Activated B cell treated with CpG ODN at 0.5 μM for 24 hours (primary cell): Measurements from ENCODE around the gene ANAPC7. TPM values are rescaled to one million over a fixed set of nuclear protein-coding genes. Genes with fewer than 3 reads are reported as not detected.
"Not testable (repeated sequence)": the region's sequence is repeated elsewhere in the genome, so short reads cannot be mapped to it uniquely, and the experiment has no call there.

Source experiments
- ATAC-seq: fragments of 200-7000 bp; cut with Tn5 transposase; one replicate; pipeline ENCODE4 v1.10.0; 2021; ENCODE audit warnings: low read depth, mild to moderate bottlenecking, moderate library complexity
- CTCF ChIA-PET: fragments of 350-600 bp; sonication (Branson Sonifier 250); formaldehyde crosslinking; loops from one replicate; lab custom pipeline; 2021; ENCODE audit warnings: antibody characterized with exemption; lab: Charles Lee
- POLR2A ChIA-PET: fragments of 350-600 bp; sonication (Branson Sonifier 250); formaldehyde crosslinking; loops from one replicate; lab custom pipeline; 2021; ENCODE audit warnings: antibody characterized with exemption; lab: Charles Lee
- DNase-seq: peaks from one replicate; pipeline ENCODE4 v3.0.0; 2022
- H3K27ac Mint-ChIP-seq: one replicate; pipeline ENCODE4 v1.8.0; 2020; ENCODE audit warnings: mixed read lengths
- H3K27me3 Mint-ChIP-seq: one replicate; pipeline ENCODE4 v1.8.0; 2021; ENCODE audit warnings: mixed read lengths
- H3K36me3 Mint-ChIP-seq: one replicate; pipeline ENCODE4 v1.8.0; 2021; ENCODE audit warnings: low read depth, mixed read lengths
- H3K4me1 Mint-ChIP-seq: one replicate; pipeline ENCODE4 v1.8.0; 2021; ENCODE audit warnings: mixed read lengths
- H3K4me3 Mint-ChIP-seq: one replicate; pipeline ENCODE4 v1.8.0; 2020; ENCODE audit warnings: mild to moderate bottlenecking, mixed read lengths
- H3K9me3 Mint-ChIP-seq: one replicate; pipeline ENCODE4 v1.8.0; 2020; ENCODE audit warnings: mixed read lengths
- intact Hi-C: fragments of 100-400 bp; cut with micrococcal nuclease; formaldehyde crosslinking; loops from one replicate; pipeline ENCODE4 v1.15.1; 2024
- total RNA-seq: library from RNA; stranded (reverse); gene quantifications from 2 replicates; pipeline ENCODE4 v1.2.3, GENCODE V29; 2022
- TF ChIP-seq, protein P1 (sequence below): fragments of 200-600 bp; IDR thresholded peaks from one replicate; pipeline ENCODE4 v1.8.0; 2022; ENCODE audit warnings: antibody characterized with exemption, mild to moderate bottlenecking

Gene ANAPC7
- total RNA-seq, 1 donor from 2014 or later = 76.2 TPM

GRCh38 chr12:110421701-110422100 is 18.2 kb upstream of the ANAPC7 start:
- intact Hi-C loops = no loop called here
- ChIA-PET POLR2A (interaction anchor here (0.5 to 1.2 kb wide), 2 partner anchors 10 to 499 kb away, joined by 3 to 4 read pairs; no protein-coding TSS in a partner anchor), CTCF (no interaction called here)
- DNase-seq (no peak), ATAC-seq (no peak)
- Mint-ChIP-seq H3K9me3 (no peaks in the 10 kb centered on the region), H3K36me3 (no peaks in the 10 kb centered on the region), H3K27ac (no peak overlapping the region), H3K27me3 (no peaks in the 10 kb centered on the region), H3K4me1 (peaks cover 13% of the 10 kb centered on the region), H3K4me3 (no peak overlapping the region)
- TF ChIP-seq, protein P1, sequence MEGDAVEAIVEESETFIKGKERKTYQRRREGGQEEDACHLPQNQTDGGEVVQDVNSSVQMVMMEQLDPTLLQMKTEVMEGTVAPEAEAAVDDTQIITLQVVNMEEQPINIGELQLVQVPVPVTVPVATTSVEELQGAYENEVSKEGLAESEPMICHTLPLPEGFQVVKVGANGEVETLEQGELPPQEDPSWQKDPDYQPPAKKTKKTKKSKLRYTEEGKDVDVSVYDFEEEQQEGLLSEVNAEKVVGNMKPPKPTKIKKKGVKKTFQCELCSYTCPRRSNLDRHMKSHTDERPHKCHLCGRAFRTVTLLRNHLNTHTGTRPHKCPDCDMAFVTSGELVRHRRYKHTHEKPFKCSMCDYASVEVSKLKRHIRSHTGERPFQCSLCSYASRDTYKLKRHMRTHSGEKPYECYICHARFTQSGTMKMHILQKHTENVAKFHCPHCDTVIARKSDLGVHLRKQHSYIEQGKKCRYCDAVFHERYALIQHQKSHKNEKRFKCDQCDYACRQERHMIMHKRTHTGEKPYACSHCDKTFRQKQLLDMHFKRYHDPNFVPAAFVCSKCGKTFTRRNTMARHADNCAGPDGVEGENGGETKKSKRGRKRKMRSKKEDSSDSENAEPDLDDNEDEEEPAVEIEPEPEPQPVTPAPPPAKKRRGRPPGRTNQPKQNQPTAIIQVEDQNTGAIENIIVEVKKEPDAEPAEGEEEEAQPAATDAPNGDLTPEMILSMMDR = no peak

DNA sequence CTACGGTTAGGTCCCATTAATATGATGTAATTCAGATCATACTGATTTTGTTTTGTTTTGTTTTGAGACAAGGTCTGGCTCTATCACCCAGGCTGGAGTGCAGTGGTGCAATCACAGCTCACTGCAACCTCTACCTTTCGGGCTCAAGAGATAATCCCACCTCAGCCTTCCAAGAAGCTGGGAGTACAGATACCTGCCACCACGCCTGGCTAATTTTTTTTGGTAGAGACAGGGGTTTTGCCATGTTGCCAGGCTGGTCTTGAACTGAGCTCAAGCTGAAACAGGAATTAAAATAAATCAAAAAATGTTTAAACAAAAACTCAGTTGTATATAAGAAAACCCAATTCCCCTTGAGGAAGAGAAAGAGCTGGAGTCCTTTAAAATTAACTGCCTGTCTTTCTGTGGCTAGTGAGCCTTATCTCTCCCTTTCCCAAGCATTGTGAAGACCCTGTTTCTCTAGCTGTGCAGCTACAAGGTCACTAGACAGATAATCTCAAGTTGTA is 17.7 kb upstream of the ANAPC7 start:
- intact Hi-C loops = no loop called here
- Mint-ChIP-seq H3K27me3 (no peaks in the 10 kb centered on the region), H3K4me3 (no peak overlapping the region), H3K9me3 (no peaks in the 10 kb centered on the region), H3K36me3 (no peaks in the 10 kb centered on the region), H3K27ac (no peak overlapping the region), H3K4me1 (peaks cover 13% of the 10 kb centered on the region)
- ATAC-seq = no peak
- ChIA-PET CTCF (interaction anchor here (0.6 kb wide), 1 partner anchor 10 kb away, joined by 3 read pairs; no protein-coding TSS in a partner anchor), POLR2A (interaction anchor here (1.2 kb wide), 1 partner anchor 10 kb away, joined by 4 read pairs; no protein-coding TSS in a partner anchor)
- TF ChIP-seq, protein P1 = no peak
- DNase-seq = no peak

DNA sequence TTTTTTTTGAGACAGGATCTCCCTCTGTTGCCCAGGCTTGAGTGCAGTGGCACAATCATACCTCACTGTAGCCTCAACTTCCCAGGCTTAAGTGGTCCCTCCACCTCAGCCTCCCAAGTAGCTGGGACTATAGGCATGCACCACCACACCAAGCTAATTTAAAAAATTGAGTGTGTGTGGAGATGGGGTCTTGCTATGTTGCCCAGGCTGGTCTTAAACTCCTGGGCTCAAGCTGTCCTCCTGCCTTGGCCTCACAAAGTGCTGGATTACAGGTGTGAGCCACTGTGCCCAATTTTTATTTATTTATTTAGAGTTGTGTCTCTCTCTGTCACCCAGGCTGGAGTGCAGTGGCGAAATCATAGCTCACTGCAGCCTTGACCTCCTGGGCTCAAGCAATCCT is 17.1 kb upstream of the ANAPC7 start:
- H3K27me3 Mint-ChIP-seq, CTCF ChIA-PET, POLR2A ChIA-PET: not testable (repeated sequence)

DNA sequence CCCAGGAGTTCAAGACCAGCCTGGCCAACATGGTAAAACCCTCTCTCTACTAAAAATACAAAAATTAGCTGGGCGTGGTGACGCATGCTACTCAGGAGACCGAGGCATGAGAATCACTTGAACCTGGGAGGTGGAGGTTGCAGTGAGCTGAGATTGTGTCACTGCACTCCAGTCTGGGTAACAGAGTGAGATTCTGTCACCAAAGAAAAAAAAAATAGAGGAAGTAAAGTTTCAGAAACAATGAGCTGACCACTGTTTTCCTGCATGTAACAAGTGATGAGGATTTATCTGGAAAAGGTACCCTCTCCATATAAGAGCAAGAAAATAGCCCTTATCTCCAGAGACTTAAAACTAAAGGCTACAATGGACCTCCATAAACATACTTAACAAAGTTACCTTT is 13.6 kb upstream of the ANAPC7 start:
- H3K9me3 Mint-ChIP-seq, H3K4me3 Mint-ChIP-seq, H3K36me3 Mint-ChIP-seq, DNase-seq, H3K27me3 Mint-ChIP-seq, intact Hi-C loops: not testable (repeated sequence)
- POLR2A ChIA-PET = interaction anchor here (0.9 to 1.8 kb wide), 3 partner anchors 13 to 33 kb away, joined by 3 to 8 read pairs (median 6); partner anchors contain the start of gene ANAPC7
- CTCF ChIA-PET = interaction anchor here (1.5 kb wide), 1 partner anchor 14 kb away, joined by 7 read pairs; no protein-coding TSS in a partner anchor
- peaks cover 13% of the 10 kb centered on the region for H3K4me1 Mint-ChIP-seq
- peak overlapping the region; percentile 51 for H3K27ac Mint-ChIP-seq
- ATAC-seq = peak; percentile 47

More for the DNA sequence above, 17.1 kb upstream of the ANAPC7 start:
- H3K9me3 Mint-ChIP-seq, H3K36me3 Mint-ChIP-seq, H3K4me3 Mint-ChIP-seq, ATAC-seq, DNase-seq, intact Hi-C loops, H3K27ac Mint-ChIP-seq: not testable (repeated sequence)
- H3K4me1 Mint-ChIP-seq = peaks cover 13% of the 10 kb centered on the region

GRCh38 chr12:110410086-110410485 is 6.6 kb upstream of the ANAPC7 start:
- ATAC-seq, intact Hi-C loops, H3K27me3 Mint-ChIP-seq, H3K4me3 Mint-ChIP-seq, DNase-seq, H3K36me3 Mint-ChIP-seq, CTCF ChIA-PET, H3K9me3 Mint-ChIP-seq, H3K27ac Mint-ChIP-seq, H3K4me1 Mint-ChIP-seq, POLR2A ChIA-PET: not testable (repeated sequence)

DNA sequence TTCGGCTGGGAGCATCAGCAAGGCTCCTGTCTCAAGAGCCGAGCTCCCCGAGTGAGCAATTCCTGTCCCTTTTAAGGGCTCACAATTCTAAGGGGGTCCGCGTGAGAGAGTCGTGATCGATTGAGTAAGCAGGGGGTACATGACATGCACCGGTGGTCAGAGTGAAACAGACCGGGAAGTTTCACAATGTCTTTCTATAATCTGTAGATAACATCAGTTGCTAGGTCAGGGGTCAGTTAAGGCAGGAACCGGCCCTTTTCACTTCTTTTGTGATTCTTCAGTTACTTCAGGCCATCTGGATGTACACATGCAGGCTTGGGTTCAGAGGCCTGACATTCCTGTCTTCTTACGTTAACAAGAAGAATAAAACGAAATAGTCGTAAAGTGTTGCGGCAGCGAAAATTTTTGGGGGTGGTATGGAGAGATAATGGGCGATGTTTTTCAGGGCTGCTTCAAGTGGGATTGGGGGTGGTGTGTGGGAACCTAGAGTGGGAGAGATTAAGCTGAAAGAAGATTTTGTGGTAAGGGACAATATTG is 1.7 kb upstream of the ANAPC7 start:
- H3K4me3 Mint-ChIP-seq = not testable (repeated sequence)

More for the DNA sequence above, 1.7 kb upstream of the ANAPC7 start:
- ATAC-seq, H3K27ac Mint-ChIP-seq, H3K9me3 Mint-ChIP-seq, CTCF ChIA-PET, H3K27me3 Mint-ChIP-seq, DNase-seq, intact Hi-C loops: not testable (repeated sequence)
- Mint-ChIP-seq H3K36me3 (peaks cover 22% of the 10 kb centered on the region), H3K4me1 (peaks cover 28% of the 10 kb centered on the region)
- POLR2A ChIA-PET = interaction anchor here (2.2 kb wide), 1 partner anchor 12 kb away, joined by 8 read pairs; no protein-coding TSS in a partner anchor
